ENCODE measurements around the gene PLCH1. TPM values are rescaled to one million over a fixed set of nuclear protein-coding genes. Genes with fewer than 3 reads are reported as not detected.

The PLCH1 gene
- total and polyA plus RNA-seq, 2 of the 13 experiments (the other 11 are each of a cell fraction or from before 2014, with no cell fraction given): 2.0 to 3.0 TPM

DNA sequence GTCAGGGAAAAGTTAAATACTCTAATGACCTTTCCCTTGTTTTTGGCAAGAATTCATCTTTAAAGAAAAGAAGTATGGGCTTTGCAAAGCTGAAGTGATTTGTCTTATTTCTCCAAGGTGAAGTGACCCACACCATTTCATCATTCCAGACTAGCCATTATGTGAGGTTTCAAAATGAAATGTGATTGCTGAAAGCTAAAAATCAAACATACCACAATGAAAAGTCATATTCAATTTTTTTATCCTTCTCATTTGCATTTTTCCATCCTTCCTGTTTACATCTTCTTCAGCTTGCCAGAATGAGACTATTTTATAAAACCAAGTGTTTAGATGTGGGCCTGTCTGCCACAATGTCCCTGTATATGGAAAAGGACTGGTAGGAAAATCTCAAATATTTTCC lies 309.1 kb downstream of the PLCH1 start:
- intact Hi-C loops (cut with micrococcal nuclease; ENCODE audit: unreplicated experiment) (no loop called here), in situ Hi-C loops (cut with HindIII; ENCODE audit: extremely low pct_ligation_motif_present, low pct_unique_long_range_greater_than_20kb) (no loop called here)
- Histone ChIP-seq H3K27ac (ENCODE audit: extremely low read length, insufficient read depth, low read length) (no peak overlapping the region), H3K79me2 (ENCODE audit: insufficient read depth, low read length) (no peaks in the 10 kb centered on the region), H3K4me2 (ENCODE audit: low read depth, low read length) (no peak overlapping the region), H3K4me3 (replicated peaks in 1 of 3; ENCODE audit: insufficient read depth in 1 of 3, low read depth in 2 of 3, low read length in 3 of 3) (no peak overlapping the region), H3K4me1 (ENCODE audit: insufficient read depth, low read length) (no peaks in the 10 kb centered on the region), H3K9ac (ENCODE audit: insufficient read depth, low read depth, low read length) (no peak overlapping the region), H2AFZ (ENCODE audit: low read length) (no peak overlapping the region), H4K20me1 (ENCODE audit: insufficient read depth, low read length) (no peaks in the 10 kb centered on the region), H3K36me3 (replicated peaks in 1 of 2; ENCODE audit: control insufficient read depth in 1 of 2, insufficient read depth in 2 of 2, low read length in 2 of 2) (no peaks in the 10 kb centered on the region), H3K9me3 (ENCODE audit: low read length) (no peaks in the 10 kb centered on the region), H3K27me3 (ENCODE audit: control insufficient read depth in 1 of 2, insufficient read depth in 2 of 2, low read length in 2 of 2) (no peaks in the 10 kb centered on the region)
- ChIA-PET CTCF (ENCODE audit: low intra/inter-chr PET ratio, low total read pairs) (no interaction called here), POLR2A (no interaction called here)
- TF ChIP-seq DNMT1 (CRISPR knock-in tag; IDR thresholded peaks at IDR 0.05): no peak
- no peak for TF ChIP-seq ZNF724P (CRISPR knock-in tag; IDR thresholded peaks at IDR 0.05; ENCODE audit: borderline replicate concordance)
- no peak for TF ChIP-seq ARNT2 (CRISPR knock-in tag; IDR thresholded peaks at IDR 0.05; ENCODE audit: low read depth)
- TF ChIP-seq ZNF556 (CRISPR knock-in tag; IDR thresholded peaks at IDR 0.05; ENCODE audit: borderline replicate concordance): no peak
- no peak for TF ChIP-seq AHR (CRISPR knock-in tag; IDR thresholded peaks at IDR 0.05)
- no peak for TF ChIP-seq IKZF4 (CRISPR knock-in tag; IDR thresholded peaks at IDR 0.05; ENCODE audit: borderline replicate concordance, low read depth, not compliant biosample characterization)
- TF ChIP-seq SP140L (CRISPR knock-in tag; IDR thresholded peaks at IDR 0.05; ENCODE audit: borderline replicate concordance): no peak
- TF ChIP-seq SMC3 (IDR thresholded peaks at IDR 0.05; ENCODE audit: low read length): no peak
- no peak for TF ChIP-seq ISX (CRISPR knock-in tag; conservative IDR thresholded peaks at IDR 0.05)
- no peak for TF ChIP-seq ZNF607 (CRISPR knock-in tag; IDR thresholded peaks at IDR 0.05; ENCODE audit: borderline replicate concordance)
- TF ChIP-seq JUN (CRISPR knock-in tag; IDR thresholded peaks at IDR 0.05): no peak
- TF ChIP-seq HNRNPH1 (optimal IDR thresholded peaks at IDR 0.05; ENCODE audit: low read depth, low read length): no peak
- TF ChIP-seq ZFY (CRISPR knock-in tag; IDR thresholded peaks at IDR 0.05): no peak
- TF ChIP-seq NCOR1 (IDR thresholded peaks at IDR 0.05; ENCODE audit: borderline replicate concordance, low read length): no peak
- DNase-seq (ENCODE audit: low spot score) (no peak), ATAC-seq (no peak), FAIRE-seq (no peak)
- BruUV-seq (replicated peaks): no TSS peak

Measured in HepG2 (cell line).